Measurements from ENCODE around the gene RFLNA.

RFLNA gene

GRCh38 chr12:124338876-124339603 lies 44.1 kb downstream of the RFLNA start:
- Histone ChIP-seq H3K4me3 (ENCODE audit: low read length, poor library complexity, severe bottlenecking) (no peak overlapping the region), H3K9me2 (replicated peaks; ENCODE audit: low read depth, low read length) (no peaks in the 10 kb centered on the region), H3F3A (ENCODE audit: low read depth) (no peaks in the 10 kb centered on the region), H3K9me3 (ENCODE audit: insufficient read depth, low read depth, low read length) (no peaks in the 10 kb centered on the region), H2AFZ (ENCODE audit: low read length) (no peak overlapping the region), H3K4me1 (ENCODE audit: insufficient read depth, low read length, poor library complexity, severe bottlenecking) (no peaks in the 10 kb centered on the region), H3K9ac (ENCODE audit: low read depth, low read length, poor library complexity, severe bottlenecking) (no peak overlapping the region), H3K27me3 (ENCODE audit: insufficient read depth, low read length, poor library complexity, severe bottlenecking) (no peaks in the 10 kb centered on the region), H3K4me2 (ENCODE audit: low read depth, low read length, poor library complexity, severe bottlenecking) (no peak overlapping the region), H3K36me3 (ENCODE audit: insufficient read depth, low read length) (peaks cover 51% of the 10 kb centered on the region; the same call in 1 of the 2 replicates), H4K20me1 (ENCODE audit: insufficient read depth, low read length, poor library complexity, severe bottlenecking) (no peaks in the 10 kb centered on the region), H3K79me2 (ENCODE audit: insufficient read depth, low read length) (no peaks in the 10 kb centered on the region)
- TF ChIP-seq CTCF (conservative IDR thresholded peaks at IDR 0.05; ENCODE audit: low read length) (no peak), EZH2phosphoT487 (IDR thresholded peaks at IDR 0.05; ENCODE audit: borderline replicate concordance) (no peak)

GRCh38 chr12:124340080-124340900 lies 45.4 kb downstream of the RFLNA start:
- TF ChIP-seq CTCF (conservative IDR thresholded peaks at IDR 0.05; ENCODE audit: low read length) (no peak), EZH2phosphoT487 (IDR thresholded peaks at IDR 0.05; ENCODE audit: borderline replicate concordance) (no peak)
- Histone ChIP-seq H3K9me3 (ENCODE audit: insufficient read depth, low read depth, low read length) (no peaks in the 10 kb centered on the region), H3K36me3 (ENCODE audit: insufficient read depth, low read length) (peaks cover 45% of the 10 kb centered on the region; the same call in 1 of the 2 replicates), H3K4me2 (ENCODE audit: low read depth, low read length, poor library complexity, severe bottlenecking) (no peak overlapping the region), H3K4me3 (ENCODE audit: low read length, poor library complexity, severe bottlenecking) (no peak overlapping the region), H3F3A (ENCODE audit: low read depth) (no peaks in the 10 kb centered on the region), H3K27me3 (ENCODE audit: insufficient read depth, low read length, poor library complexity, severe bottlenecking) (no peaks in the 10 kb centered on the region), H3K9me2 (replicated peaks; ENCODE audit: low read depth, low read length) (no peaks in the 10 kb centered on the region), H3K79me2 (ENCODE audit: insufficient read depth, low read length) (no peaks in the 10 kb centered on the region), H3K4me1 (ENCODE audit: insufficient read depth, low read length, poor library complexity, severe bottlenecking) (no peaks in the 10 kb centered on the region), H4K20me1 (ENCODE audit: insufficient read depth, low read length, poor library complexity, severe bottlenecking) (no peaks in the 10 kb centered on the region), H2AFZ (ENCODE audit: low read length) (no peak overlapping the region), H3K9ac (ENCODE audit: low read depth, low read length, poor library complexity, severe bottlenecking) (no peak overlapping the region)

- TF ChIP-seq EZH2phosphoT487 (IDR thresholded peaks at IDR 0.05; ENCODE audit: borderline replicate concordance) (no peak), CTCF (conservative IDR thresholded peaks at IDR 0.05; ENCODE audit: low read length) (no peak)
- no peak overlapping the region for H2AFZ ChIP-seq (ENCODE audit: low read length)
- H3K36me3 ChIP-seq (ENCODE audit: insufficient read depth, low read length) = peaks cover 45% of the 10 kb centered on the region; the same call in 1 of the 2 replicates
- no peaks in the 10 kb centered on the region for H3K9me3 ChIP-seq (ENCODE audit: insufficient read depth, low read depth, low read length)
- no peaks in the 10 kb centered on the region for H3K9me2 ChIP-seq (replicated peaks; ENCODE audit: low read depth, low read length)
- no peaks in the 10 kb centered on the region for H3K4me1 ChIP-seq (ENCODE audit: insufficient read depth, low read length, poor library complexity, severe bottlenecking)
- H3K9ac ChIP-seq (ENCODE audit: low read depth, low read length, poor library complexity, severe bottlenecking) = no peak overlapping the region
- no peak overlapping the region for H3K4me2 ChIP-seq (ENCODE audit: low read depth, low read length, poor library complexity, severe bottlenecking)
- H3F3A ChIP-seq (ENCODE audit: low read depth) = no peaks in the 10 kb centered on the region
- no peaks in the 10 kb centered on the region for H3K79me2 ChIP-seq (ENCODE audit: insufficient read depth, low read length)
- no peak overlapping the region for H3K4me3 ChIP-seq (ENCODE audit: low read length, poor library complexity, severe bottlenecking)
- H3K27me3 ChIP-seq (ENCODE audit: insufficient read depth, low read length, poor library complexity, severe bottlenecking) = no peaks in the 10 kb centered on the region
- H4K20me1 ChIP-seq (ENCODE audit: insufficient read depth, low read length, poor library complexity, severe bottlenecking) = no peaks in the 10 kb centered on the region
These were observed 46.8 kb downstream of the RFLNA start for GRCh38 chr12:124341645-124342069.
